H1 (cell line): ENCODE results near the gene TMIGD1.

ENCODE experiments used
- ATF2 ChIP-seq: IDR thresholded peaks from 2 replicates; pipeline ENCODE4 v1.6.1; 2012; ENCODE audit warnings: low read length, inconsistent platforms
- EP300 ChIP-seq, 2 experiments: IDR thresholded peaks; 1 replicate in 1 of 2; 2 replicates in 1 of 2; pipeline ENCODE4 v1.6.1; 2011 to 2012; ENCODE audit warnings: low read depth in 2 of 2, low read length in 2 of 2, mild to moderate bottlenecking in 2 of 2, borderline replicate concordance in 1 of 2, inconsistent platforms in 1 of 2, moderate library complexity in 1 of 2
- FOSL1 ChIP-seq: IDR thresholded peaks from 2 replicates; pipeline ENCODE4 v1.6.1; 2011; ENCODE audit warnings: mild to moderate bottlenecking, low read depth, low read length, moderate library complexity; ENCODE audit not compliant: insufficient read depth
- KDM1A ChIP-seq: fragments of 200-600, 300-600 bp; sonication (generic); IDR thresholded peaks from 2 replicates; pipeline ENCODE4 v1.7.1; 2016; ENCODE audit warnings: mild to moderate bottlenecking, low read length, borderline replicate concordance
- POLR2A ChIP-seq, 2 experiments: IDR thresholded peaks; 1 replicate in 1 of 2; 2 replicates in 1 of 2; pipeline ENCODE4 v1.6.1; 2011; ENCODE audit warnings: low read depth in 2 of 2, low read length in 2 of 2, mild to moderate bottlenecking in 2 of 2; ENCODE audit errors: control extremely low read depth in 1 of 2
- POLR2AphosphoS5 ChIP-seq: IDR thresholded peaks from 2 replicates; pipeline ENCODE4 v1.6.1; 2011; ENCODE audit warnings: low read depth, low read length
- RAD21 ChIP-seq, 2 experiments: IDR thresholded peaks in 1 of 2; conservative IDR thresholded peaks in 1 of 2; 2 replicates each; pipeline ENCODE4 v1.6.1; 2011; ENCODE audit warnings: low read depth in 2 of 2, low read length in 2 of 2, improper control_type of control experiment in 1 of 2, inconsistent platforms in 1 of 2, mild to moderate bottlenecking in 1 of 2, moderate library complexity in 1 of 2
- TAF7 ChIP-seq: optimal IDR thresholded peaks from 2 replicates; pipeline ENCODE3; 2011; ENCODE audit warnings: low read depth, mild to moderate bottlenecking, inconsistent platforms, low read length, moderate library complexity, borderline replicate concordance
- TF ChIP-seq, protein P1 (sequence below), 3 experiments: IDR thresholded peaks; 1 replicate in 2 of 3; 2 replicates in 1 of 3; pipeline versions ENCODE4 v1.5.1 to v1.6.1; 2011; ENCODE audit warnings: low read length in 3 of 3, mild to moderate bottlenecking in 3 of 3, inconsistent platforms in 2 of 3, low read depth in 1 of 3, moderate library complexity in 1 of 3; ENCODE audit not compliant: insufficient read depth in 1 of 3; ENCODE audit errors: control extremely low read depth in 1 of 3
- TF ChIP-seq, protein P2 (sequence below): IDR thresholded peaks from 2 replicates; pipeline ENCODE4 v1.6.1; 2011; ENCODE audit warnings: low read length, improper control_type of control experiment

DNA sequence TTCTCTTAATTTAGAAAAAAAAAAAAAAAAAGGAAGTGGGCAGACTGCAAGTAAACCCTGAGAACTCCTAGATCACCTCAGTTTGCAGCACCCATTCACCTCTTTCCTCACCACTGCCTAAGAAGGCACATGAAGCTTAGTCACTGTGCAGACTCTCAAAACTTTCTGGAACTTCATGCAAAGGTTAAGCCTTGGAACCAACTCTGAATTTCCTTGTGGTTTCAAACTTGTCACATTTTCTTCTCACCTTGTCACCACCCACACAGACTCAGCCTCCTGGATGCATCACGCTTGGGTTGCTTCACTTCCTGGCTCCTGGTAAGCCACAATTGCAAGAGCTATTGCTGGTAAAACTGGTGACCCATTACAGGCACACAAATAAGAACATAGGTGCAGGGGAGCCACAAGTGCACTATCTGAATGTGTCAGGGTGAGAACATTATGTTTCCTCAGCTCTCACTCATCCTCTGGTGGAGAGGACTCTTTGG, 29.9 kb upstream of the TMIGD1 start:
- TF ChIP-seq, protein P1, sequence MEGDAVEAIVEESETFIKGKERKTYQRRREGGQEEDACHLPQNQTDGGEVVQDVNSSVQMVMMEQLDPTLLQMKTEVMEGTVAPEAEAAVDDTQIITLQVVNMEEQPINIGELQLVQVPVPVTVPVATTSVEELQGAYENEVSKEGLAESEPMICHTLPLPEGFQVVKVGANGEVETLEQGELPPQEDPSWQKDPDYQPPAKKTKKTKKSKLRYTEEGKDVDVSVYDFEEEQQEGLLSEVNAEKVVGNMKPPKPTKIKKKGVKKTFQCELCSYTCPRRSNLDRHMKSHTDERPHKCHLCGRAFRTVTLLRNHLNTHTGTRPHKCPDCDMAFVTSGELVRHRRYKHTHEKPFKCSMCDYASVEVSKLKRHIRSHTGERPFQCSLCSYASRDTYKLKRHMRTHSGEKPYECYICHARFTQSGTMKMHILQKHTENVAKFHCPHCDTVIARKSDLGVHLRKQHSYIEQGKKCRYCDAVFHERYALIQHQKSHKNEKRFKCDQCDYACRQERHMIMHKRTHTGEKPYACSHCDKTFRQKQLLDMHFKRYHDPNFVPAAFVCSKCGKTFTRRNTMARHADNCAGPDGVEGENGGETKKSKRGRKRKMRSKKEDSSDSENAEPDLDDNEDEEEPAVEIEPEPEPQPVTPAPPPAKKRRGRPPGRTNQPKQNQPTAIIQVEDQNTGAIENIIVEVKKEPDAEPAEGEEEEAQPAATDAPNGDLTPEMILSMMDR (IDR thresholded peaks at IDR 0.05; ENCODE audit: control extremely low read depth in 1 of 3, insufficient read depth in 1 of 3, low read depth in 1 of 3, low read length in 3 of 3), result no peak
- TF ChIP-seq POLR2A (IDR thresholded peaks at IDR 0.05; ENCODE audit: control extremely low read depth in 1 of 2, low read depth in 2 of 2, low read length in 2 of 2) (no peak), RAD21 (IDR thresholded peaks at IDR 0.05 in 1 of 2, conservative IDR thresholded peaks at IDR 0.05 in 1 of 2; ENCODE audit: low read depth in 2 of 2, low read length in 2 of 2) (no peak), TAF7 (no peak), FOSL1 (no peak), POLR2AphosphoS5 (no peak), KDM1A (no peak), EP300 (IDR thresholded peaks at IDR 0.05; ENCODE audit: borderline replicate concordance in 1 of 2, low read depth in 2 of 2, low read length in 2 of 2) (no peak), ATF2 (no peak)
- TF ChIP-seq, protein P2, sequence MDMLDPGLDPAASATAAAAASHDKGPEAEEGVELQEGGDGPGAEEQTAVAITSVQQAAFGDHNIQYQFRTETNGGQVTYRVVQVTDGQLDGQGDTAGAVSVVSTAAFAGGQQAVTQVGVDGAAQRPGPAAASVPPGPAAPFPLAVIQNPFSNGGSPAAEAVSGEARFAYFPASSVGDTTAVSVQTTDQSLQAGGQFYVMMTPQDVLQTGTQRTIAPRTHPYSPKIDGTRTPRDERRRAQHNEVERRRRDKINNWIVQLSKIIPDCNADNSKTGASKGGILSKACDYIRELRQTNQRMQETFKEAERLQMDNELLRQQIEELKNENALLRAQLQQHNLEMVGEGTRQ, result no peak
